Suprapubic skin (tissue), 4 donors: ENCODE results near the gene GRID1. TPM values are rescaled to one million over a fixed set of nuclear protein-coding genes. Genes with fewer than 3 reads are reported as not detected.

Source experiments
- DNase-seq, 2 donors: peaks; one replicate each; pipeline ENCODE4 v3.0.0-alpha.2; 2019; ENCODE audit warnings: low spot score in 2 of 2
- H3K27ac ChIP-seq: fragments of 200-600 bp; sonication (generic); one replicate; pipeline ENCODE4 v1.5.1; 2019
- H3K27me3 ChIP-seq: fragments of 200-600 bp; sonication (generic); one replicate; pipeline ENCODE4 v1.5.1; 2019
- H3K36me3 ChIP-seq: fragments of 200-600 bp; sonication (generic); one replicate; pipeline ENCODE4 v1.5.1; 2019
- H3K4me1 ChIP-seq: fragments of 200-600 bp; sonication (generic); one replicate; pipeline ENCODE4 v1.5.1; 2019
- H3K4me3 ChIP-seq: fragments of 200-600 bp; sonication (generic); one replicate; pipeline ENCODE4 v1.5.1; 2019; ENCODE audit warnings: mild to moderate bottlenecking
- H3K9me3 ChIP-seq: fragments of 200-600 bp; sonication (generic); one replicate; pipeline ENCODE4 v1.5.1; 2019
- EP300 ChIP-seq: sonication (generic); formaldehyde crosslinking; IDR thresholded peaks from one replicate; pipeline ENCODE4 v1.6.1; 2017; ENCODE audit warnings: antibody characterized with exemption
- POLR2A ChIP-seq, 2 donors: fragments of 450-650 bp; IDR thresholded peaks; one replicate each; pipeline ENCODE4 v1.6.1; 2017; ENCODE audit warnings: antibody characterized with exemption in 2 of 2, mild to moderate bottlenecking in 2 of 2, moderate library complexity in 2 of 2
- POLR2AphosphoS5 ChIP-seq, 3 donors: sonication (generic); formaldehyde crosslinking; IDR thresholded peaks; one replicate each; pipeline ENCODE4 v1.6.1; 2017; ENCODE audit warnings: antibody characterized with exemption in 3 of 3
- WGBS: methylation state at CpG from one replicate; pipeline ENCODE4 v1.1.5; 2018; 5-methylcytosine and 5-hydroxymethylcytosine counted together
- total RNA-seq, 4 donors: library from RNA; depleted of rRNA; stranded (reverse); fragments of >200 nt; gene quantifications; one replicate each; pipeline ENCODE4 v1.1.0, GENCODE V29; 2016
- TF ChIP-seq, protein P1 (sequence below), 2 donors: fragments of 200-600 bp in 1 of 2; fragments of 450-650 bp in 1 of 2; sonication (generic) in 1 of 2; IDR thresholded peaks; one replicate each; pipeline ENCODE4 v1.5.1; 2016 to 2019; ENCODE audit warnings: antibody characterized with exemption in 2 of 2, mild to moderate bottlenecking in 1 of 2, moderate library complexity in 1 of 2

Gene GRID1
- total RNA-seq, 4 donors from 2014 or later: 1.8 to 3.1 (median 2.4) TPM

DNA sequence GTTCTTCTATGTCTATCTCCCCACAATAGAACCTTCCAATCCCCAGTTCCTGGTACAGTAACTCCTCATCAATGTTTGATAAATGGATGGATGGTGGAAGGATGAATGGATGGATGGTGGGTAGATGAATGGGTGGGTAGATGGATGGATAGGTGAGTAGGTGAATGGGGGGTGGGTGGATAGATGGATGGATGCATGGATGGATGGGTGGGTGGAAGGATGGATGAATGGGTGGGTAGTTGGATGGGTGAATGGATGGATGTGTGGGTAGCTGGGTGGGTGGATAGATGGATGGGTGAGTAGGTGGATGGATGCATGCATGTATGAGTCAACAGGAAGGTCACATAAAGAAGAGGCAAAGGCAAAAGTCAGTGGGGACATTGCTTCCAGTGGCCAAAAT is 116.8 kb downstream of the GRID1 start:
- Histone ChIP-seq H3K4me3 (no peak overlapping the region), H3K36me3 (no peaks in the 10 kb centered on the region), H3K27me3 (peaks cover 4% of the 10 kb centered on the region), H3K27ac (no peak overlapping the region), H3K4me1 (peaks cover 16% of the 10 kb centered on the region), H3K9me3 (no peaks in the 10 kb centered on the region)
- no peak for DNase-seq
- TF ChIP-seq POLR2AphosphoS5 (IDR thresholded peaks at IDR 0.05) (no peak), EP300 (no peak), POLR2A (IDR thresholded peaks at IDR 0.05) (no peak)
- TF ChIP-seq, protein P1, sequence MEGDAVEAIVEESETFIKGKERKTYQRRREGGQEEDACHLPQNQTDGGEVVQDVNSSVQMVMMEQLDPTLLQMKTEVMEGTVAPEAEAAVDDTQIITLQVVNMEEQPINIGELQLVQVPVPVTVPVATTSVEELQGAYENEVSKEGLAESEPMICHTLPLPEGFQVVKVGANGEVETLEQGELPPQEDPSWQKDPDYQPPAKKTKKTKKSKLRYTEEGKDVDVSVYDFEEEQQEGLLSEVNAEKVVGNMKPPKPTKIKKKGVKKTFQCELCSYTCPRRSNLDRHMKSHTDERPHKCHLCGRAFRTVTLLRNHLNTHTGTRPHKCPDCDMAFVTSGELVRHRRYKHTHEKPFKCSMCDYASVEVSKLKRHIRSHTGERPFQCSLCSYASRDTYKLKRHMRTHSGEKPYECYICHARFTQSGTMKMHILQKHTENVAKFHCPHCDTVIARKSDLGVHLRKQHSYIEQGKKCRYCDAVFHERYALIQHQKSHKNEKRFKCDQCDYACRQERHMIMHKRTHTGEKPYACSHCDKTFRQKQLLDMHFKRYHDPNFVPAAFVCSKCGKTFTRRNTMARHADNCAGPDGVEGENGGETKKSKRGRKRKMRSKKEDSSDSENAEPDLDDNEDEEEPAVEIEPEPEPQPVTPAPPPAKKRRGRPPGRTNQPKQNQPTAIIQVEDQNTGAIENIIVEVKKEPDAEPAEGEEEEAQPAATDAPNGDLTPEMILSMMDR (IDR thresholded peaks at IDR 0.05): no peak

GRCh38 chr10:86248062-86248461 is 118.5 kb downstream of the GRID1 start:
- 92% methylated on average over 2 of the region's 5 CpGs for WGBS
- DNase-seq: no peak
- H3K27ac ChIP-seq: no peak overlapping the region
- no peak overlapping the region for H3K4me3 ChIP-seq
- TF ChIP-seq, protein P1 (IDR thresholded peaks at IDR 0.05): no peak
- no peak for TF ChIP-seq POLR2AphosphoS5 (IDR thresholded peaks at IDR 0.05)
- no peak for TF ChIP-seq POLR2A (IDR thresholded peaks at IDR 0.05)
- TF ChIP-seq EP300: no peak
- H3K9me3 ChIP-seq: no peaks in the 10 kb centered on the region
- no peaks in the 10 kb centered on the region for H3K36me3 ChIP-seq
- H3K4me1 ChIP-seq: peaks cover 11% of the 10 kb centered on the region
- peaks cover 4% of the 10 kb centered on the region for H3K27me3 ChIP-seq

DNA sequence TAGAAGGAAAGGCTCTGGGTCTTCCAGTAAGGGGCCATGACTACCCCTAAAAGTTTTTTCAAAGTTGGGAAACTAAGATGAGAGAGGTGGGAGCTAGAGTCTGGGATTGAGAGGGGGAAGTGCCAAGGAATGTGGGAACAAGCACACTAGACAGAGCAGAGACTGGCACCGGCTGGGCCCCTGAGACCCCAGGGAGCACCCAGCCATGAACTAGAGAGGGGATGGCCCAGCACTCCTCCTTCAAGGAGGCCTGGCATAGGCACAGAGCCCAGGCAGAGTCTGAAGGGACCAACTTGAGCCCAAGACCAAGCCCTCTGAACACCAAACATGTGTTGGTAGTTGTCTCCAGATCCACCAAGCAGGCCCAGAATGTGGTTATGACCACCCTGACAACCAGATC is 119.0 kb downstream of the GRID1 start:
- no peak for DNase-seq
- no peak for TF ChIP-seq EP300
- TF ChIP-seq POLR2A (IDR thresholded peaks at IDR 0.05): no peak
- no peak for TF ChIP-seq POLR2AphosphoS5 (IDR thresholded peaks at IDR 0.05)
- TF ChIP-seq, protein P1 (IDR thresholded peaks at IDR 0.05): no peak
- WGBS: 100% methylated on average over 1 of the region's 1 CpG
- Histone ChIP-seq H3K9me3 (no peaks in the 10 kb centered on the region), H3K27me3 (peaks cover 4% of the 10 kb centered on the region), H3K4me1 (peaks cover 11% of the 10 kb centered on the region), H3K4me3 (no peak overlapping the region), H3K27ac (no peak overlapping the region), H3K36me3 (no peaks in the 10 kb centered on the region)

DNA sequence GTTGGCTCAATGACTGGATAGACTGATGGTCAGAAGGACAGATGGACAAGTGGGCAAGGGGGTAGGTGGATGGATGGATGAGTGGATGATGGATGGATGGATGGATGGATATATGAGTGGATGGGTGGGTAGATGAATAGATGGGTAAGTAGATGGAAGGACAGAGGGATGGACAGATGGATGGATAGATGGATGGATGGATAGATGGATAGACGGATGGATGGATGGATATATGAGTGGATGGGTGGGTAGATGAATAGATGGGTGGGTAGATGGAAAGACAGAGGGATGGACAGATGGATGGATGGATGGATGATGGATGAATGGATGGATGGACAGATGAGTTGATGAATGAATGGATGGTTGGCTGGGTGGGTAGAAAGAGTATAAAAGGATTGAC is 119.5 kb downstream of the GRID1 start:
- no peak overlapping the region for H3K4me3 ChIP-seq
- H3K4me1 ChIP-seq: peaks cover 11% of the 10 kb centered on the region
- no peaks in the 10 kb centered on the region for H3K9me3 ChIP-seq
- peaks cover 4% of the 10 kb centered on the region for H3K27me3 ChIP-seq
- H3K27ac ChIP-seq: no peak overlapping the region
- DNase-seq: no peak
- TF ChIP-seq, protein P1 (IDR thresholded peaks at IDR 0.05): no peak
- TF ChIP-seq POLR2A (IDR thresholded peaks at IDR 0.05) (no peak), EP300 (no peak), POLR2AphosphoS5 (IDR thresholded peaks at IDR 0.05) (no peak)
- WGBS: 89% methylated on average over 1 of the region's 1 CpG
- H3K36me3 ChIP-seq: no peaks in the 10 kb centered on the region

- Histone ChIP-seq H3K27me3 (peaks cover 4% of the 10 kb centered on the region), H3K4me1 (peaks cover 11% of the 10 kb centered on the region), H3K36me3 (no peaks in the 10 kb centered on the region), H3K27ac (no peak overlapping the region), H3K9me3 (no peaks in the 10 kb centered on the region), H3K4me3 (no peak overlapping the region)
- TF ChIP-seq POLR2A (IDR thresholded peaks at IDR 0.05): no peak
- TF ChIP-seq, protein P1 (IDR thresholded peaks at IDR 0.05): no peak
- no peak for TF ChIP-seq EP300
- no peak for TF ChIP-seq POLR2AphosphoS5 (IDR thresholded peaks at IDR 0.05)
- DNase-seq: no peak
- WGBS: 87% methylated on average over 5 of the region's 8 CpGs
Measured at GRCh38 chr10:86246279-86246940, 120.2 kb downstream of the GRID1 start.
